Muscle layer of duodenum (tissue), 2 donors: Measurements from ENCODE around the gene NEURL3.

Source experiments
- H3K27ac ChIP-seq: one replicate; pipeline ENCODE4 v1.7.0; 2013; ENCODE audit warnings: mild to moderate bottlenecking, low read length
- H3K27me3 ChIP-seq: one replicate; pipeline ENCODE4 v1.7.0; 2013; ENCODE audit warnings: low read depth, mild to moderate bottlenecking, control low read depth, low read length
- H3K36me3 ChIP-seq, 2 donors: one replicate each; pipeline ENCODE4 v1.7.0; 2013; ENCODE audit warnings: low read length in 2 of 2, control low read depth in 1 of 2, mild to moderate bottlenecking in 1 of 2; ENCODE audit not compliant: insufficient read depth in 2 of 2, control insufficient read depth in 1 of 2
- H3K4me1 ChIP-seq, 2 donors: one replicate each; pipeline ENCODE4 v1.7.0; 2013; ENCODE audit warnings: low read length in 2 of 2, mild to moderate bottlenecking in 2 of 2, control low read depth in 1 of 2, moderate library complexity in 1 of 2; ENCODE audit not compliant: insufficient read depth in 2 of 2, control insufficient read depth in 1 of 2
- H3K4me3 ChIP-seq, 2 donors: one replicate each; pipeline ENCODE4 v1.7.0; 2013; ENCODE audit warnings: low read length in 2 of 2, low read depth in 1 of 2, mild to moderate bottlenecking in 1 of 2
- H3K9me3 ChIP-seq, 2 donors: one replicate each; pipeline ENCODE4 v1.7.0; 2013; ENCODE audit warnings: low read length in 2 of 2, control low read depth in 1 of 2, mild to moderate bottlenecking in 1 of 2; ENCODE audit not compliant: control insufficient read depth in 1 of 2
- donor health status: healthy.

NEURL3 gene

DNA sequence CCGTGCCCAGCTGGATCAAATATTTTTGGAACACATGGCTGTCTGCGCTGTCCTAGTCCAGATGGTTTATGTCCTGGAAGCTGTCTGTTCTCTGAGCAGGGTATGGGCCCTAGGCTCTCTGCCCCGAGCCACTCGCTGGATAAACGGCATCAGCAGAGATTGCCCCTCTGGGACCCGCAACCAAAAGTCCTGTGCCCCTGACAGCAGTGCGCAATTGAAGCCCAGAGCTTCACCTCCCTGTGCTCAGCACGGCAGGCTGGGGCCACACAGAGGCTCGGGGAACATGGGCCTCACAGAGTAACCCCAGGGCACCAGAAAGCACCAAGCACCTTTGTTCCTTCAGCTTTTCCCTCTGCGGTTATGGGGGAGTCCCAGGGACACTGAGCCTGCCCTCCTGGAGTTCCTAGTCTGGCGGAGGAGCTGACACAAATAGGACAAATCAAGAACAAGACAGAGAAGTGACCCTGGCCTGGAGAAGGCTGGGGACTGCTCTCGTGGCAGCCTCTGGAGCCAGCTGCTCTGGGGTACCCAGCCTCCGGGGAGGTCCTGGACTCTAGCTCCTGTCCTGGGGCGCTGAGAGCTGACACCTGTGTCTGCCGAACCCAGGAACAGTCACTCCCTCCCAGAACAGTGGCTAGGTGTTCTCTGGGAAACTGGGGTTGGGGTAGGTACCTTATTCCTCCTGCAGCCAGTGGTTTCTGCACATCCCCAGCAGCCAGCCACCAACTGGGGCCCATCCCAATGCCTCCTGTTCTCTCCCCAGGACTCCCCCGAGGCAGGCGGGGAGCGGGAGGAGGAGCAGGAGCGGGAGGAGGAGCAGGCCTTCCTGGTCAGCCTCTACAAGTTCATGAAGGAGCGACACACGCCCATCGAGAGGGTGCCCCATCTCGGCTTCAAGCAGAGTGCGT, 43.7 kb upstream of the NEURL3 start:
- no peak overlapping the region for H3K27ac ChIP-seq
- peaks cover 33 to 57% of the 10 kb centered on the region in 2 donors for H3K36me3 ChIP-seq
- H3K4me1 ChIP-seq: peaks cover 0 to 8% of the 10 kb centered on the region in 2 donors
- H3K4me3 ChIP-seq: no peak overlapping the region
- no peaks in the 10 kb centered on the region for H3K27me3 ChIP-seq
- no peaks in the 10 kb centered on the region for H3K9me3 ChIP-seq

- H3K27me3 ChIP-seq: no peaks in the 10 kb centered on the region
- peaks cover 33 to 58% of the 10 kb centered on the region in 2 donors for H3K36me3 ChIP-seq
- no peaks in the 10 kb centered on the region for H3K9me3 ChIP-seq
- no peak overlapping the region for H3K27ac ChIP-seq
- no peak overlapping the region for H3K4me3 ChIP-seq
- peaks cover 0 to 8% of the 10 kb centered on the region in 2 donors for H3K4me1 ChIP-seq
Measured at GRCh38 chr2:96547731-96548171, 42.6 kb upstream of the NEURL3 start.

DNA sequence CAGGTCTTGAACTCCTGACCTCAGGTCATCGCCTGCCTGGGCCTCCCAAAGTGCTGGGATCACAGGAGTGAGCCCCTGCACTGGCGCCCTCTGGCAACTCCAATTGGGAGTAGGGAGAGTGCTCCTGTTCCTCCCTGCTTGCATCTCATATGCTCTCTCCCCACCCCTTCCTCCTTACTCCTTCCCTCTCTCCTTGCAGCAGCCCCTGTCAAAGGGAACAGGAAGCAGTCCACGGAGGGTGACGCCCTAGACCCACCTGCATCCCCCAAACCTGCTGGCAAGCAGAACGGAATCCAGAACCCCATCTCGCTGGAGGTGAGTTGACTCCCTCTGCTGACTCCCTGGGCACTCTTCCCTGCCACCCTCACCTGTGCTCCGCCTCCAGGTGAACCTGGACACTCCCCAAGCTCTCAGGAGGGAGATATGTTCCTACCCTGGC, 42.1 kb upstream of the NEURL3 start:
- no peak overlapping the region for H3K27ac ChIP-seq
- peaks cover 0 to 8% of the 10 kb centered on the region in 2 donors for H3K4me1 ChIP-seq
- H3K36me3 ChIP-seq: peaks cover 39 to 59% of the 10 kb centered on the region in 2 donors
- no peak overlapping the region for H3K4me3 ChIP-seq
- no peaks in the 10 kb centered on the region for H3K9me3 ChIP-seq
- no peaks in the 10 kb centered on the region for H3K27me3 ChIP-seq

DNA sequence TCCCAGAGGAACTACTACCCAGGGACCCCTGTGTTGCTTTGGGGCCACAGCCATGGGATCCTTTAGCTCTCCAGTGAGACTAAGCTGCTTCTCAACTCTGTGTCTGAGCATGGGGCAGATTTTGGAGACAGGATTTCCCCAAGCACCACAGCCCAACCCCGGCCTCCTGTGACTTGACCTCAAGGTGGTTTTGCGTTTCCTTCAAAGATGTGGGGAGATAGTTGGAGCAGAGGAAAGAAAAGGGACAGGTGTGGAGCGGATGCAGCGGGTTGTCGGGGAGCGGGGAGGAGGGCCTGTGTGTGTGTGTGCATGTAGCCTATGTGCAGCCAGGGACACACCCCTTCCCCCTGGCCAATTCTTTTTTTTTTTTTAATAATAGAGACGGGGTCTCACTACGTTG, 41.6 kb upstream of the NEURL3 start:
- Histone ChIP-seq H3K4me1 (peaks cover 0 to 8% of the 10 kb centered on the region in 2 donors), H3K27me3 (no peaks in the 10 kb centered on the region), H3K36me3 (peaks cover 41 to 57% of the 10 kb centered on the region in 2 donors), H3K9me3 (no peaks in the 10 kb centered on the region), H3K4me3 (no peak overlapping the region), H3K27ac (no peak overlapping the region)

DNA sequence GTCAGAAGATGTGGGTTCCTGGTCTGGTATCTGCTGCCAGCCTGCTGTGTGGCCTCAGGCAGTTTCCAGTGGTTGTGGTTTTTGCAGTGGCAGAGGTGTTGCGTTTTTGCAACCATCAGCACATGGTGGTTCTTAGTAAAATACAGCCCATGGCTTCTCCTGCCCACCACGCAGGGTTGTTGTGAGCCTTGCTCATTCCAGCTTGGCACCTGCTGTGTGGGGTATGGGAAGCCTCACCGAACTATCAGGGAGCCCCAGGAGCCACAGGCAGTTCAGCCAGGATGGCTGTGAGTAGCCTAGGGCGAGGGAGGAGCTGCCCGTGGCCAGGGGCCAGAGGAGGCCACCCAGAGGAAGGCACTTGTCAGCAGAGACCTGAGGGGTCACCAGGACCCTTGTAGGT, 41.2 kb upstream of the NEURL3 start:
- no peaks in the 10 kb centered on the region for H3K27me3 ChIP-seq
- no peak overlapping the region for H3K27ac ChIP-seq
- peaks cover 0 to 8% of the 10 kb centered on the region in 2 donors for H3K4me1 ChIP-seq

GRCh38 chr2:96542357-96542977, 37.3 kb upstream of the NEURL3 start:
- peaks cover 5 to 22% of the 10 kb centered on the region in 2 donors for H3K4me1 ChIP-seq
- H3K36me3 ChIP-seq: peaks cover 14 to 18% of the 10 kb centered on the region in 2 donors

More for the DNA sequence above, 41.2 kb upstream of the NEURL3 start:
- Histone ChIP-seq H3K36me3 (peaks cover 41 to 52% of the 10 kb centered on the region in 2 donors), H3K4me3 (no peak overlapping the region), H3K9me3 (no peaks in the 10 kb centered on the region)

DNA sequence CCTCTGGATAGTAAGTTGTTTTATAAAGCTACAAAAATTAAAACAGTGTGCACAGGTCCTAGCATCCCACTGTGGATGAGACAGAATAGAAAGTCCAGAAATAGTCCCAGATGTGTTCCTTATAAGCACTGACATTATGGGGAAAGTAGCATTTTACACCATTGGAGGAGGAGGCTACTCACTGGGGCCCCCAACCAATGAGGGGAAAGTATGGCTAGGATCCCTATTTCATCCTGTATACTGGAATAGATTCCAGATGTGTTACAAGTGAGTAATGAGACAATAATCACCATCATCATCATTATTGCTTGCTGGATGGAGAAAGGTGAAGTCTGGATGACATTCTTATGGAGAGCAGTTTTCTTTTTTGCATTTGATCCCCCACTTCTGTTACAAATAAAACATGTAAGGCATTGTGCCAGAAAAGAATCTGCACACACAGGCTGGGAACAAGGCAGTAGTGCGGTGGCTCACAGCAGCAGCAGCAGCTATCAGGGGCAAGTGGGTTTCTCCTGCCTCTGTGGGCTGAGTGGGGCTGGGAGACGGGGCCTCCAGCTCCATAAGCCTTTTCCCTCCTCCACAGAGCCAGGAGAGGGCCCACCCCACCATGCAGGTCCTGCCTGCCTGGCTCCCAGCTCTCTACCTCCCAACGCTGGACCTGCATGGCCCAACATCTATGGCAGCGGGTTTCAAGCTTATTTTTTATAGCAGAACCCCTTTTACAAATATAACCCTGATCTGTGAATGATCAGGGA, 36.4 kb upstream of the NEURL3 start:
- H3K9me3 ChIP-seq: no peaks in the 10 kb centered on the region
- no peaks in the 10 kb centered on the region for H3K27me3 ChIP-seq
- H3K36me3 ChIP-seq: peaks cover 8 to 15% of the 10 kb centered on the region in 2 donors
- H3K4me3 ChIP-seq: no peak overlapping the region
- H3K4me1 ChIP-seq: peaks cover 5 to 22% of the 10 kb centered on the region in 2 donors
- H3K27ac ChIP-seq: no peak overlapping the region

More at GRCh38 chr2:96542357-96542977, 37.3 kb upstream of the NEURL3 start:
- Histone ChIP-seq H3K27me3 (no peaks in the 10 kb centered on the region), H3K9me3 (no peaks in the 10 kb centered on the region), H3K4me3 (no peak overlapping the region), H3K27ac (no peak overlapping the region)

- H3K9me3 ChIP-seq: no peaks in the 10 kb centered on the region
- no peak overlapping the region for H3K27ac ChIP-seq
- H3K27me3 ChIP-seq: no peaks in the 10 kb centered on the region
- H3K4me1 ChIP-seq: peaks cover 5 to 28% of the 10 kb centered on the region in 2 donors
- H3K36me3 ChIP-seq: peaks cover 7 to 8% of the 10 kb centered on the region in 2 donors
- H3K4me3 ChIP-seq: peak overlapping the region in 1 of 2 donors; percentile 87
Measured at GRCh38 chr2:96540136-96540535, 35.0 kb upstream of the NEURL3 start.

GRCh38 chr2:96539215-96539920, 34.2 kb upstream of the NEURL3 start:
- peaks cover 7 to 8% of the 10 kb centered on the region in 2 donors for H3K36me3 ChIP-seq

DNA sequence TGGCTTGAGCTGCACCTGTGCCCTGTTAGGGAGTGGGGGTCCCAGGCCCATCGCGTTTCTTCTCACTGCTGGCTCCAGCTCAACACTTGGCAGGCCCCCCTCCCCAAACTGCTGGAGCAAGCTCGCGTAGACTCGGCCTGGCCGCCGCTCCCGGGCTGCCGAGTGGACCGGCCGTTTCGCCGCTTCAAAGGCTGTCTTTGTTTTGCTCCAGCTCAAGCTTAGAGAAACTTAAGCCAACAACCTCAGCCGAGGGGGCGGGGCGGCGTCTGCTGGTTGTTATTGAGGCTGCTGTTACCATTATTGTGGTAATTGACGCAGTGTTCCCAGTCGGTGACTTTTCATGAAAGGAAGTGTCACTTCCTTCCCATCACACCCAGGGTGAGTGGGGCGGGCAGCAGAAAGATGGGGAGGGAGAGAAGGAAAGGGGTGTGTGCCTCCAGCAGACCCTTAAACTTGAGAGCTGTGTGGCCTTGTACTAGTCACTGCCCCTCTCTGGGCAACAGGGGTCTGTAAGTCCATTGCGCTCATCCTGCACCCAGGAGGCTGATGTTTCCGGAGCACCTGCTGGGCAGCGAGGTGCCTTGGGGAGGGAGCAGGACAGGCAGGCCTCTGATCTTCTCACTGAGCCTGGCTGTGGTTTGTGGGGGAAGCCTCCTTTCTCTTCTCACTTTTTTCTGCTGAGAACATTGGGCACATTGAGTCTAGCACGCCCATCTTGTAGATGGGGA, 33.5 kb upstream of the NEURL3 start:
- Histone ChIP-seq H3K4me3 (peak overlapping the region; percentile 61 to 87), H3K36me3 (peaks cover 7 to 8% of the 10 kb centered on the region in 2 donors), H3K27ac (peak overlapping the region; percentile 65), H3K9me3 (no peaks in the 10 kb centered on the region), H3K27me3 (no peaks in the 10 kb centered on the region), H3K4me1 (peaks cover 16 to 43% of the 10 kb centered on the region in 2 donors)

More at GRCh38 chr2:96539215-96539920, 34.2 kb upstream of the NEURL3 start:
- peaks cover 10 to 36% of the 10 kb centered on the region in 2 donors for H3K4me1 ChIP-seq
- H3K27me3 ChIP-seq: no peaks in the 10 kb centered on the region
- peak overlapping the region; percentile 61 to 87 for H3K4me3 ChIP-seq
- H3K27ac ChIP-seq: peak overlapping the region; percentile 14
- no peaks in the 10 kb centered on the region for H3K9me3 ChIP-seq
